GM18520 (cell line): ENCODE measurements around the gene MYLK.

Experiments used
- ATAC-seq: cut with Tn5 transposase; IDR thresholded peaks from one replicate; pipeline ENCODE4 v1.9.1; 2021; ENCODE audit not compliant: unreplicated experiment

The MYLK gene

GRCh38 chr3:123877466-123877865, 6.7 kb downstream of the MYLK start:
- no peak for ATAC-seq

GRCh38 chr3:123876858-123877257, 7.3 kb downstream of the MYLK start:
- no peak for ATAC-seq

GRCh38 chr3:123872621-123873020, 11.5 kb downstream of the MYLK start:
- ATAC-seq, result no peak

- ATAC-seq, result no peak
Measured at GRCh38 chr3:123871946-123872345, 12.2 kb downstream of the MYLK start.

GRCh38 chr3:123870033-123870432, 14.1 kb downstream of the MYLK start:
- ATAC-seq, result no peak

- ATAC-seq, result no peak
Measured at GRCh38 chr3:123869165-123869564, 15.0 kb downstream of the MYLK start.

- no peak for ATAC-seq
Measured at GRCh38 chr3:123864706-123865105, 19.4 kb downstream of the MYLK start.

GRCh38 chr3:123862152-123862551, 22.0 kb downstream of the MYLK start:
- no peak for ATAC-seq

GRCh38 chr3:123861081-123861836, 22.9 kb downstream of the MYLK start:
- ATAC-seq, result no peak

GRCh38 chr3:123859177-123859576, 25.0 kb downstream of the MYLK start:
- no peak for ATAC-seq

- ATAC-seq, result no peak
Measured at GRCh38 chr3:123854905-123855304, 29.2 kb downstream of the MYLK start.

GRCh38 chr3:123853686-123854372, 30.3 kb downstream of the MYLK start:
- ATAC-seq, result no peak

- ATAC-seq, result no peak
Measured at GRCh38 chr3:123847209-123847608, 36.9 kb downstream of the MYLK start.

GRCh38 chr3:123843668-123844067, 40.5 kb downstream of the MYLK start:
- no peak for ATAC-seq

- no peak for ATAC-seq
Measured at GRCh38 chr3:123842711-123843110, 41.4 kb downstream of the MYLK start.

- ATAC-seq, result no peak
Measured at GRCh38 chr3:123841476-123842238, 42.5 kb downstream of the MYLK start.

- no peak for ATAC-seq
Measured at GRCh38 chr3:123840961-123841360, 43.2 kb downstream of the MYLK start.

- no peak for ATAC-seq
Measured at GRCh38 chr3:123837858-123838257, 46.3 kb downstream of the MYLK start.

- no peak for ATAC-seq
Measured at GRCh38 chr3:123834631-123835030, 49.5 kb downstream of the MYLK start.

GRCh38 chr3:123833398-123833785, 50.7 kb downstream of the MYLK start:
- ATAC-seq, result no peak

GRCh38 chr3:123832692-123833397, 51.3 kb downstream of the MYLK start:
- no peak for ATAC-seq
